Activated naive CD4-positive, alpha-beta T cell treated with anti-CD3 and anti-CD28 coated beads, Interleukin-2, amount 50 U/mL, for 24 hours (primary cell): ENCODE data around the gene AKIRIN2.

Source experiments
- H3K27ac Mint-ChIP-seq: one replicate; pipeline ENCODE4 v1.8.0; 2021; ENCODE audit warnings: mild to moderate bottlenecking, mixed read lengths
- H3K27me3 Mint-ChIP-seq: one replicate; pipeline ENCODE4 v1.8.0; 2021; ENCODE audit warnings: mixed read lengths
- H3K36me3 Mint-ChIP-seq: one replicate; pipeline ENCODE4 v1.8.0; 2021; ENCODE audit warnings: mixed read lengths
- H3K4me1 Mint-ChIP-seq: one replicate; pipeline ENCODE4 v1.8.0; 2021; ENCODE audit warnings: mixed read lengths
- H3K4me3 Mint-ChIP-seq: one replicate; pipeline ENCODE4 v1.8.0; 2021; ENCODE audit warnings: mild to moderate bottlenecking, mixed read lengths
- H3K9me3 Mint-ChIP-seq: one replicate; pipeline ENCODE4 v1.8.0; 2021; ENCODE audit warnings: mixed read lengths

The AKIRIN2 gene

GRCh38 chr6:87701676-87702588 is at the start of gene AKIRIN2:
TSS of gene AKIRIN2 (minus strand) at chr6:87702233. CDS start at chr6:87701684, 549 bp downstream.
- Mint-ChIP-seq H3K36me3 (no peaks in the 10 kb centered on the region), H3K27me3 (no peaks in the 10 kb centered on the region), H3K4me1 (peaks cover 39% of the 10 kb centered on the region), H3K27ac (peak within 1 kb of the TSS; percentile 94), H3K4me3 (peak within 1 kb of the TSS; percentile 92), H3K9me3 (no peaks in the 10 kb centered on the region)

GRCh38 chr6:87747646-87748045 is 45.6 kb upstream of the AKIRIN2 start:
- no peaks in the 10 kb centered on the region for H3K9me3 Mint-ChIP-seq
- H3K36me3 Mint-ChIP-seq = no peaks in the 10 kb centered on the region
- H3K4me1 Mint-ChIP-seq = peaks cover 8% of the 10 kb centered on the region
- no peak overlapping the region for H3K4me3 Mint-ChIP-seq
- no peak overlapping the region for H3K27ac Mint-ChIP-seq
- no peaks in the 10 kb centered on the region for H3K27me3 Mint-ChIP-seq

GRCh38 chr6:87745966-87746721 is 44.1 kb upstream of the AKIRIN2 start:
- no peaks in the 10 kb centered on the region for H3K9me3 Mint-ChIP-seq
- no peak overlapping the region for H3K4me3 Mint-ChIP-seq
- no peaks in the 10 kb centered on the region for H3K36me3 Mint-ChIP-seq
- no peaks in the 10 kb centered on the region for H3K27me3 Mint-ChIP-seq
- no peak overlapping the region for H3K27ac Mint-ChIP-seq
- peaks cover 20% of the 10 kb centered on the region for H3K4me1 Mint-ChIP-seq

GRCh38 chr6:87743454-87743853 is 41.4 kb upstream of the AKIRIN2 start:
- H3K4me1 Mint-ChIP-seq = peaks cover 26% of the 10 kb centered on the region

GRCh38 chr6:87742106-87742505 is 40.1 kb upstream of the AKIRIN2 start:
- H3K36me3 Mint-ChIP-seq = no peaks in the 10 kb centered on the region
- no peaks in the 10 kb centered on the region for H3K27me3 Mint-ChIP-seq
- H3K4me3 Mint-ChIP-seq = no peak overlapping the region
- H3K4me1 Mint-ChIP-seq = peaks cover 26% of the 10 kb centered on the region
- no peak overlapping the region for H3K27ac Mint-ChIP-seq
- H3K9me3 Mint-ChIP-seq = no peaks in the 10 kb centered on the region

More at GRCh38 chr6:87743454-87743853, 41.4 kb upstream of the AKIRIN2 start:
- Mint-ChIP-seq H3K4me3 (no peak overlapping the region), H3K9me3 (no peaks in the 10 kb centered on the region), H3K27ac (no peak overlapping the region), H3K27me3 (no peaks in the 10 kb centered on the region), H3K36me3 (no peaks in the 10 kb centered on the region)

GRCh38 chr6:87741001-87741650 is 39.1 kb upstream of the AKIRIN2 start:
- H3K4me3 Mint-ChIP-seq = no peak overlapping the region
- no peaks in the 10 kb centered on the region for H3K36me3 Mint-ChIP-seq
- peaks cover 26% of the 10 kb centered on the region for H3K4me1 Mint-ChIP-seq
- no peaks in the 10 kb centered on the region for H3K9me3 Mint-ChIP-seq
- no peaks in the 10 kb centered on the region for H3K27me3 Mint-ChIP-seq
- H3K27ac Mint-ChIP-seq = no peak overlapping the region

- H3K27ac Mint-ChIP-seq = no peak overlapping the region
- H3K4me3 Mint-ChIP-seq = no peak overlapping the region
- no peaks in the 10 kb centered on the region for H3K27me3 Mint-ChIP-seq
- H3K4me1 Mint-ChIP-seq = peaks cover 26% of the 10 kb centered on the region
- no peaks in the 10 kb centered on the region for H3K36me3 Mint-ChIP-seq
- no peaks in the 10 kb centered on the region for H3K9me3 Mint-ChIP-seq
Measured at GRCh38 chr6:87738744-87739143, 36.7 kb upstream of the AKIRIN2 start.

- H3K27ac Mint-ChIP-seq = no peak overlapping the region
- H3K36me3 Mint-ChIP-seq = no peaks in the 10 kb centered on the region
- peaks cover 22% of the 10 kb centered on the region for H3K4me1 Mint-ChIP-seq
- no peaks in the 10 kb centered on the region for H3K9me3 Mint-ChIP-seq
- no peaks in the 10 kb centered on the region for H3K27me3 Mint-ChIP-seq
- H3K4me3 Mint-ChIP-seq = no peak overlapping the region
Measured at GRCh38 chr6:87738000-87738399, 36.0 kb upstream of the AKIRIN2 start.

GRCh38 chr6:87736809-87737540 is 34.9 kb upstream of the AKIRIN2 start:
- Mint-ChIP-seq H3K9me3 (no peaks in the 10 kb centered on the region), H3K36me3 (no peaks in the 10 kb centered on the region), H3K27me3 (no peaks in the 10 kb centered on the region), H3K4me1 (peaks cover 17% of the 10 kb centered on the region), H3K27ac (no peak overlapping the region), H3K4me3 (no peak overlapping the region)

GRCh38 chr6:87731818-87732661 is 30.0 kb upstream of the AKIRIN2 start:
- Mint-ChIP-seq H3K36me3 (peaks cover 2% of the 10 kb centered on the region), H3K27ac (peak overlapping the region; percentile 52), H3K4me3 (no peak overlapping the region), H3K9me3 (no peaks in the 10 kb centered on the region), H3K27me3 (no peaks in the 10 kb centered on the region), H3K4me1 (peaks cover 11% of the 10 kb centered on the region)

- Mint-ChIP-seq H3K9me3 (no peaks in the 10 kb centered on the region), H3K27ac (no peak overlapping the region), H3K27me3 (no peaks in the 10 kb centered on the region), H3K4me3 (no peak overlapping the region), H3K4me1 (peaks cover 11% of the 10 kb centered on the region), H3K36me3 (peaks cover 2% of the 10 kb centered on the region)
Measured at GRCh38 chr6:87731080-87731479, 29.0 kb upstream of the AKIRIN2 start.

- no peak overlapping the region for H3K4me3 Mint-ChIP-seq
- H3K27ac Mint-ChIP-seq = no peak overlapping the region
- no peaks in the 10 kb centered on the region for H3K27me3 Mint-ChIP-seq
- peaks cover 11% of the 10 kb centered on the region for H3K4me1 Mint-ChIP-seq
- no peaks in the 10 kb centered on the region for H3K9me3 Mint-ChIP-seq
- H3K36me3 Mint-ChIP-seq = peaks cover 2% of the 10 kb centered on the region
Measured at GRCh38 chr6:87729965-87730719, 28.1 kb upstream of the AKIRIN2 start.

- no peak overlapping the region for H3K27ac Mint-ChIP-seq
- peaks cover 2% of the 10 kb centered on the region for H3K36me3 Mint-ChIP-seq
- H3K4me3 Mint-ChIP-seq = no peak overlapping the region
- H3K4me1 Mint-ChIP-seq = peaks cover 11% of the 10 kb centered on the region
- H3K27me3 Mint-ChIP-seq = no peaks in the 10 kb centered on the region
- no peaks in the 10 kb centered on the region for H3K9me3 Mint-ChIP-seq
Measured at GRCh38 chr6:87728706-87729105, 26.7 kb upstream of the AKIRIN2 start.
